ENCODE results near the gene SLC26A8.
"Not testable (repeated sequence)": the region's sequence is repeated elsewhere in the genome, so short reads cannot be mapped to it uniquely, and the experiment has no call there.

DNA sequence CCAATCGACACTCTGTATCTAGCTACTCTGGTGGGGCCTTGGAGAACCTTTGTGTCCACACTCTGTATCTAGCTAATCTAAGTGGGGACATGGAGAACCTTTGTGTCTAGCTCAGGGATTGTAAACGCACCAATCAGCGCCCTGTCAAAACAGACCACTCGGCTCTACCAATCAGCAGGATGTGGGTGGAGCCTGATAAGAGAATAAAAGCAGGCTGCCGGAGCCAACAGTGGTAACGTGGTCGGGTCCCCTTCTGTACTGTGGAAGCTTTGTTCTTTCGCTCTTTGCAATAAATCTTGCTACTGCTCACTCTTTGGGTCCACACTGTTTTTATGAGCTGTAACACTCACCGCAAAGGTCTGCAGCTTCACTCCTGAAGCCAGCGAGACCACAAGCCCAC, 92.6 kb downstream of the SLC26A8 start:
- TF ChIP-seq, protein P1, sequence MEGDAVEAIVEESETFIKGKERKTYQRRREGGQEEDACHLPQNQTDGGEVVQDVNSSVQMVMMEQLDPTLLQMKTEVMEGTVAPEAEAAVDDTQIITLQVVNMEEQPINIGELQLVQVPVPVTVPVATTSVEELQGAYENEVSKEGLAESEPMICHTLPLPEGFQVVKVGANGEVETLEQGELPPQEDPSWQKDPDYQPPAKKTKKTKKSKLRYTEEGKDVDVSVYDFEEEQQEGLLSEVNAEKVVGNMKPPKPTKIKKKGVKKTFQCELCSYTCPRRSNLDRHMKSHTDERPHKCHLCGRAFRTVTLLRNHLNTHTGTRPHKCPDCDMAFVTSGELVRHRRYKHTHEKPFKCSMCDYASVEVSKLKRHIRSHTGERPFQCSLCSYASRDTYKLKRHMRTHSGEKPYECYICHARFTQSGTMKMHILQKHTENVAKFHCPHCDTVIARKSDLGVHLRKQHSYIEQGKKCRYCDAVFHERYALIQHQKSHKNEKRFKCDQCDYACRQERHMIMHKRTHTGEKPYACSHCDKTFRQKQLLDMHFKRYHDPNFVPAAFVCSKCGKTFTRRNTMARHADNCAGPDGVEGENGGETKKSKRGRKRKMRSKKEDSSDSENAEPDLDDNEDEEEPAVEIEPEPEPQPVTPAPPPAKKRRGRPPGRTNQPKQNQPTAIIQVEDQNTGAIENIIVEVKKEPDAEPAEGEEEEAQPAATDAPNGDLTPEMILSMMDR (IDR thresholded peaks at IDR 0.05), result not testable (repeated sequence)
- not testable (repeated sequence) for TF ChIP-seq POLR2A, POLR2AphosphoS5 (IDR thresholded peaks at IDR 0.05)

Measured in prostate gland (tissue), 2 donors.